ENCODE measurements around the gene SLIT3.

Gene SLIT3

GRCh38 chr5:168773226-168773625 lies 527.7 kb downstream of the SLIT3 start:
- H3K27me3 ChIP-seq (ENCODE audit: control insufficient read depth, insufficient read depth, low read length) = no peaks in the 10 kb centered on the region
- no peak overlapping the region for H2AFZ ChIP-seq
- no peak overlapping the region for H3K9ac ChIP-seq
- H3K4me3 ChIP-seq (ENCODE audit: low read depth, low read length) = no peak overlapping the region
- H3K36me3 ChIP-seq (ENCODE audit: control insufficient read depth, insufficient read depth, low read length) = no peaks in the 10 kb centered on the region
- no peak overlapping the region for H3K4me2 ChIP-seq (ENCODE audit: low read length)
- no peak overlapping the region for H3K27ac ChIP-seq
- H3K9me3 ChIP-seq (ENCODE audit: control insufficient read depth, low read length) = no peaks in the 10 kb centered on the region
- TF ChIP-seq, protein P1, sequence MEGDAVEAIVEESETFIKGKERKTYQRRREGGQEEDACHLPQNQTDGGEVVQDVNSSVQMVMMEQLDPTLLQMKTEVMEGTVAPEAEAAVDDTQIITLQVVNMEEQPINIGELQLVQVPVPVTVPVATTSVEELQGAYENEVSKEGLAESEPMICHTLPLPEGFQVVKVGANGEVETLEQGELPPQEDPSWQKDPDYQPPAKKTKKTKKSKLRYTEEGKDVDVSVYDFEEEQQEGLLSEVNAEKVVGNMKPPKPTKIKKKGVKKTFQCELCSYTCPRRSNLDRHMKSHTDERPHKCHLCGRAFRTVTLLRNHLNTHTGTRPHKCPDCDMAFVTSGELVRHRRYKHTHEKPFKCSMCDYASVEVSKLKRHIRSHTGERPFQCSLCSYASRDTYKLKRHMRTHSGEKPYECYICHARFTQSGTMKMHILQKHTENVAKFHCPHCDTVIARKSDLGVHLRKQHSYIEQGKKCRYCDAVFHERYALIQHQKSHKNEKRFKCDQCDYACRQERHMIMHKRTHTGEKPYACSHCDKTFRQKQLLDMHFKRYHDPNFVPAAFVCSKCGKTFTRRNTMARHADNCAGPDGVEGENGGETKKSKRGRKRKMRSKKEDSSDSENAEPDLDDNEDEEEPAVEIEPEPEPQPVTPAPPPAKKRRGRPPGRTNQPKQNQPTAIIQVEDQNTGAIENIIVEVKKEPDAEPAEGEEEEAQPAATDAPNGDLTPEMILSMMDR (IDR thresholded peaks at IDR 0.05) = no peak
- no peaks in the 10 kb centered on the region for H3K4me1 ChIP-seq
- no peaks in the 10 kb centered on the region for H3K79me2 ChIP-seq

DNA sequence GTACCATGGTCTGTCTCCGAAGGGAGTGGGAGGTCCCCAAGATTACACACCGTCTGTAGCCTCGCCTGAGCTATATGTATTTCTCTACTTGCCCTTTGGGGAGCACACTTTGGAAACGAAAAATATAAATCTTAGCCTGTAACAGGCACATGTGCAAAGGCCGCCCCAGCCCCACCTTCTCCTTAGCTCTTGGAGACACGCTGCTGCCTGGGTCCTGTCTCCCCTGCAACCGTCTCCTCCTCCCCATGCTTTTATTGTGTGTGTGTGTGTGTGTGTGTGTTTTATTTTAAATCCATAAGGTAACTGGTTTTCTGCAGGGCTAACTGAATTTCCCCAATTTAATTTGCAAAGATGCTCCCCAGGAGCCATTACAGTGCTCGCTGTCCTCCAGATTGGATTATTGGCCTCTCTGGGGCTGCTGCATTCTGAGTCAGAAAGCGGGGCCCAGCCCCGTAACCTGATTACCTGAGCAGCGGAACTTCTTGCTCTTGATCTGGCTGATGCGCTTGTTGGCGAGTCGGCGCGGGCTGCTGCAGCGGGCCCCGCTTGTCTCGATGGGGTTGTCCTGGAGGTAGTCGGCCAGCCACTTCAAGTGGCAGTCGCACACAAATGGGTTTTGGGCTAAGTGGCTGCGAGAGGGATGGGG lies 528.5 kb downstream of the SLIT3 start:
- H2AFZ ChIP-seq = no peak overlapping the region
- no peaks in the 10 kb centered on the region for H3K27me3 ChIP-seq (ENCODE audit: control insufficient read depth, insufficient read depth, low read length)
- H3K27ac ChIP-seq = no peak overlapping the region
- H3K4me2 ChIP-seq (ENCODE audit: low read length) = no peak overlapping the region
- no peak overlapping the region for H3K4me3 ChIP-seq (ENCODE audit: low read depth, low read length)
- no peaks in the 10 kb centered on the region for H3K9me3 ChIP-seq (ENCODE audit: control insufficient read depth, low read length)
- H3K4me1 ChIP-seq = no peaks in the 10 kb centered on the region
- H3K9ac ChIP-seq = no peak overlapping the region
- no peaks in the 10 kb centered on the region for H3K79me2 ChIP-seq
- no peaks in the 10 kb centered on the region for H3K36me3 ChIP-seq (ENCODE audit: control insufficient read depth, insufficient read depth, low read length)
- TF ChIP-seq, protein P1 (IDR thresholded peaks at IDR 0.05) = no peak

GRCh38 chr5:168771678-168772077 lies 529.3 kb downstream of the SLIT3 start:
- TF ChIP-seq, protein P1 (IDR thresholded peaks at IDR 0.05) = no peak
- H3K4me1 ChIP-seq = no peaks in the 10 kb centered on the region
- no peak overlapping the region for H3K27ac ChIP-seq
- no peaks in the 10 kb centered on the region for H3K27me3 ChIP-seq (ENCODE audit: control insufficient read depth, insufficient read depth, low read length)
- H3K9me3 ChIP-seq (ENCODE audit: control insufficient read depth, low read length) = no peaks in the 10 kb centered on the region
- H3K4me2 ChIP-seq (ENCODE audit: low read length) = no peak overlapping the region
- H3K9ac ChIP-seq = no peak overlapping the region
- H2AFZ ChIP-seq = no peak overlapping the region
- H3K79me2 ChIP-seq = no peaks in the 10 kb centered on the region
- H3K4me3 ChIP-seq (ENCODE audit: low read depth, low read length) = no peak overlapping the region
- H3K36me3 ChIP-seq (ENCODE audit: control insufficient read depth, insufficient read depth, low read length) = no peaks in the 10 kb centered on the region

GRCh38 chr5:168770996-168771395 lies 529.9 kb downstream of the SLIT3 start:
- H3K9ac ChIP-seq = no peak overlapping the region

More at GRCh38 chr5:168770996-168771395, 529.9 kb downstream of the SLIT3 start:
- no peaks in the 10 kb centered on the region for H3K27me3 ChIP-seq (ENCODE audit: control insufficient read depth, insufficient read depth, low read length)
- H3K4me1 ChIP-seq = no peaks in the 10 kb centered on the region
- no peaks in the 10 kb centered on the region for H3K36me3 ChIP-seq (ENCODE audit: control insufficient read depth, insufficient read depth, low read length)
- no peak overlapping the region for H3K27ac ChIP-seq
- H3K79me2 ChIP-seq = no peaks in the 10 kb centered on the region
- no peaks in the 10 kb centered on the region for H3K9me3 ChIP-seq (ENCODE audit: control insufficient read depth, low read length)
- TF ChIP-seq, protein P1 (IDR thresholded peaks at IDR 0.05) = no peak
- no peak overlapping the region for H3K4me2 ChIP-seq (ENCODE audit: low read length)
- no peak overlapping the region for H2AFZ ChIP-seq
- no peak overlapping the region for H3K4me3 ChIP-seq (ENCODE audit: low read depth, low read length)
